Epithelial cell of proximal tubule (primary cell): ENCODE results near the gene KRT83. TPM values are rescaled to one million over a fixed set of nuclear protein-coding genes. Genes with fewer than 3 reads are reported as not detected.

ENCODE experiments used
- DNase-seq: peaks from one replicate; pipeline ENCODE4 v3.0.0-alpha.2; 2011; ENCODE audit warnings: low read depth
- H3K4me3 ChIP-seq: 2 replicates; pipeline ENCODE4 v1.5.1; 2011; ENCODE audit warnings: low read depth, mild to moderate bottlenecking, low read length
- CTCF ChIP-seq: conservative IDR thresholded peaks from 2 replicates; pipeline ENCODE4 v1.5.1; 2012; ENCODE audit warnings: low read depth, mild to moderate bottlenecking, low read length
- total RNA-seq: library from RNA; depleted of rRNA; stranded (reverse); fragments of >200 nt; gene quantifications from 2 replicates; pipeline ENCODE4 v1.2.3, GENCODE V29; 2015

KRT83 gene
- total RNA-seq, 1 donor from 2014 or later, result not detected

DNA sequence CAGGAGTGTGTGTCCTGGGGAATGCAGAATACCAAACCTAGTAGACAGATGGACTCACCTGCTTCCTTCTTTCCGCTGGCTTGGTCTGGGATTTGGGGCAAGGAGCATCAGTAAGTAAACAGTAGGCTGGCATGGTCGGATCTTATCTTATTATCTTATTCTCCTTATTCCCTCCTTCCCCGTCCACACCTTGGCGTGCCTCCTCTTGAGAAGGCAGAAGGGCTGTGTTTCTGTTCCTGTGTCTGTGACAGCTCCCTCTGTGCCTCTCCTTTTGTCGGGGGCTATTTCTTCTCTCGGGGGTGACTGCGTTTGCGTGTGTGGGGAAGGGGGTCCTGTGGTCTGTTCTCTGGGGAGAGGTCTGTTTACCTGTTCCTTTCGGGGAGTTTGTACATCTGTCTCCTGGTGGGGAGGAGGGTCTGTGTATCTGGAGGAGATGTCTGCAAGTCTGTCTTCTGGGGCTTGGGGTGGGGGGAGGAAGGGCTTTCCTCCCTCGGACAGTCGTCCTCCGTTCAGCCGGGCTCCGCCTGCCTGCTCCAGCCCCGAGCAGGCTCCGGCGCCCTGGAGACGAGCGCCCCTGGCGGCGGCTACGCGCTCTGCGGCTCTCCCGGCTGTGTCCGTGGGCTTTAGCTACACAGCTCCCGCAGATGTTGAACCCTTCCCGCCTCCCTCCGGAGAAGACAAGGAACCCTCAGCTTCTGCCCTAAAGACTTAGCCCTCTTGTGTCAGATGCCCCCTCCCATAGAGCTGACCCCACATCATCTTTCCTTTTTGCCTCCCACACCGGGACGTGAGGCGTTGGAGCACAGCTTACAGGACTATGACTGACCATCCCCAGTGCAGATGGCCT is 42.4 kb downstream of the KRT83 start:
- H3K4me3 ChIP-seq, result peak overlapping the region; percentile 0
- TF ChIP-seq CTCF, result peak; percentile 94
- DNase-seq, result no peak

DNA sequence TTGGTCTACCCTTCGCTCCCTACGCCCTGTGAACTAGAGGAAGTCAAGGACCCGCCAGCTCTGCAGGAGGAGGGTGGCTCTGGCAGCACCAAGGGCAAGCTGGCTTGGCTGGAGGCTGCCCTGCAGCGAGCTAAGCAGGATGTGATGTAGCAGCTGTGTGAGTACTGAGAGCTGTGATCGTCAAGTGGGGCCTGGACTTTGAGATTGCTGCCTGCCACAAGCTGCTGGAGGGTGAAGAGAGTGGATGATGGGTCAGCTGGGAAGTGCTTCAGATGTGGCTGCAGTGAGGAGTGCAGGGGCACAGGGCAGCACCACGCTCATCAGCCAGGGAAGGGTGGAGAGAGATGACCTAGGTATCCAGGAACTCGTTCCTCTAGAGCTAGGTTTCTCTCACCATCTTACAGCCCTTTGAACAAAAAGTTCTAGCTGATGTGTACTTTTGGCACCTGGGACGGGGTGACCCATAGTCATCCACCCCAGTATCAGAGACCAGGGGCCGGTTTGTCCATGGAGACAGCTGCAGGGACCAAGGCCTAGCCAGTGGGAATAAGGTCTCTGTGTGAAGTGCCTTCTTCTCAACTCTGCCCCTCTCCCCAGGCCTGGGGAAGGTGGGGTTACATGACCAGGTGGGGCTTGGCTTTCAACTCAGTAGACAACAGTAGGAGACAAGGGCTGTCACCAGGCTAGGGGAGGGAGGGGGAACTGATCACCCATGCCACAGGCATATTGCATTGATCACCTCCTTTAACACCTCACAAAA is 43.5 kb downstream of the KRT83 start:
- DNase-seq, result no peak
- TF ChIP-seq CTCF, result no peak
- H3K4me3 ChIP-seq, result no peak overlapping the region

DNA sequence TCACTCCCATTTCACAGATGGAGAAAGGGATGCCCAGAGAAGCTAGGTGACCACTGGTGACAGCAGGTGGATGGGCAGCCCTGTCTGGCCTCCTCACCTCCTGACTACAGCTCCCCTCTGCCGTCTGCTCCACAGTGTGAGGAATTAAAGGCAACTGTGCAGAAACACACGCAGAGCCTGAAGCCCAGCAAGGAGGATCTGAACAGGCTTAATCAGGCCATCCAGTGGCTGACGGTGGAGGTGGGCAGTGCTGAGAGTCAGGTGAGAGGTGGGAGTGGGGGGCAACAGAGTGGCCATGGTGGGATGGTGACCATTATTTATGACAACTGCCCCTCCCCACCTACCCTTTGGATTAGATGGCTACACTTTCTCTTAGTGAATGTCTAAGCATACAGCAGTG is 45.5 kb downstream of the KRT83 start:
- TF ChIP-seq CTCF, result no peak
- no peak overlapping the region for H3K4me3 ChIP-seq
- no peak for DNase-seq

DNA sequence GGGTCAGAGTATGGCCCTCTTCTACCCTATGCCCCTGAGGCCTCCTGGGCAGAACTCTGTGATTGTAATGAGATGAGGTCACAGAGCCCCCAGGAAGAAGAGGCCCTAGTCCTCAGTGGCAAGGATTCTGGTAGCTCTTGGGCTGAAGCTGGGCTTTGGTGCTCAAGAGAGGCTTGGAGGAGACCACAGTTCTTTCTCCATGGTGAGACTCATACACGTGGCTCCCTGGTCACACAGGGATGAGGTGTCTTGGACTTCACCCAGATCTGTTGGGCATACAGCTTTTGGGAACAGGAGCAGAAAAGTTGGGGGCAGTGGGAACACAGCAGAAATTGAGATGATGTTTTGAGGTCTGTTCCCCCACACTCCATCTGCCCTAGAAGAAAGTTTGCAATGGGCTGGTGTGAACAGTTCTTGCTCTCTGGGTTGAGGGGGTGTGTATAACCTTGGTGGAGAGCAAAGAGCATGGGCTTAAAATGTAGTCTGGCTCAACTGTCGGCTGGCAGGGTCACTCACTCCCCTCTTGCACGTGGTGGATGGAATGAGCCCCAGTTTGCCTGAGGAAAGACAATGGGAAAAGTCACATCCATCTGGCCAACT is 46.6 kb downstream of the KRT83 start, which contains the start of gene KRT86:
KRT86 (plus strand) TSS at position 125 of the 600 bp plus-strand sequence. CDS start 27,272 bp downstream, outside the sequence.
- DNase-seq, result no peak
- TF ChIP-seq CTCF, result no peak

GRCh38 chr12:52271158-52271557 is 50.0 kb downstream of the KRT83 start:
- TF ChIP-seq CTCF, result no peak
- DNase-seq, result peak; percentile 63
- no peak overlapping the region for H3K4me3 ChIP-seq

More for the DNA sequence above, 46.6 kb downstream of the KRT83 start, which contains the start of gene KRT86:
- H3K4me3 ChIP-seq, result no peak within 1 kb of the TSS

DNA sequence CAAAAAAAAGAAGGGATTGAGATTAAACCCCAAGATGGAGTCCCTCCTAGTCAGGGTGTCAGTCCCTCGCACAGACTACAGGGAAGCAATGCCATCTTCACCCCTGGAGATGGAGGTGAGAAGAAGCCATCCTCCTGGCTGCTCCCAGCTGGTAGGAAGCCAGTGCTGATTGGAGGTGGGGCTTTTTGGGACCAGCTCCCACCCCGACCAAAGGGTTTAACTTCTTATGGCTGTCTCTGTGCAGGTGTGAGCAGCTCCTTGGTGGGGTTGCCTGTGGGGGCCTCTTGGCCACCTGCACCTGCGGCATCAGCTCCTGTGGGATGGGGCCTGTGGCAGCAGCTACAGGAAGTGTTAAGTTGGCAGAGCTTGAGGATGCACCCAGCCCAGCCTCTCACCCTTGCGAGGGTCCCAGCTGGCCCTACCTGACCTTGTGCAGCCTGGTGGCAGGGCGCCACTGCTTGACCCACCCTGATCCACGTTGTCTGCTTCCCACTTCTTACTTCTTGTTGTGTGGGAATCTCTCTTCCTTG is 50.6 kb downstream of the KRT83 start:
- no peak for TF ChIP-seq CTCF
- no peak for DNase-seq
- H3K4me3 ChIP-seq, result no peak overlapping the region
